ENCODE data around the gene SCFD1. TPM values are rescaled to one million over a fixed set of nuclear protein-coding genes. Genes with fewer than 3 reads are reported as not detected.

Gene SCFD1
- total RNA-seq, 2 experiments from 2014 or later, result 56.0 to 59.1 TPM

DNA sequence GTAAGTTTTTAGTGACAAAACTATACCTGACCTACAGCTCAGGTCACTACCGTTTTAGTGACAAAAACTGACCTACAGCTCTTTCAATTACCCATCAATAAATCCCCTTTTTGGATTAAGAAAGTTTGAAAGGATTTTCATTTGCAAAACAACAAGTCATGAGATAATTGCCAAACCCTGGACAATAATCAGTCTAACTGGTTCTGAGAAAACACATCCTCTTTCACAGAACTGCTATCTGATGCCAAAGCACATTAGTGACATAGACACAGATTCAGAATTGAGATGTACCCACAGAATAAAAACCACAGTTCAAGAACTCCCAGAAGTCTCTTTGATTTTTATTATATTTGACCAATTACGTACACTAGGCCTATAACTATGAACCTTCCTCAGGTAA lies 126.2 kb downstream of the SCFD1 start:
- CTCF ChIA-PET, result interaction anchor here (0.6 kb wide), 1 partner anchor 278 kb away, joined by 3 read pairs; no protein-coding TSS in a partner anchor

DNA sequence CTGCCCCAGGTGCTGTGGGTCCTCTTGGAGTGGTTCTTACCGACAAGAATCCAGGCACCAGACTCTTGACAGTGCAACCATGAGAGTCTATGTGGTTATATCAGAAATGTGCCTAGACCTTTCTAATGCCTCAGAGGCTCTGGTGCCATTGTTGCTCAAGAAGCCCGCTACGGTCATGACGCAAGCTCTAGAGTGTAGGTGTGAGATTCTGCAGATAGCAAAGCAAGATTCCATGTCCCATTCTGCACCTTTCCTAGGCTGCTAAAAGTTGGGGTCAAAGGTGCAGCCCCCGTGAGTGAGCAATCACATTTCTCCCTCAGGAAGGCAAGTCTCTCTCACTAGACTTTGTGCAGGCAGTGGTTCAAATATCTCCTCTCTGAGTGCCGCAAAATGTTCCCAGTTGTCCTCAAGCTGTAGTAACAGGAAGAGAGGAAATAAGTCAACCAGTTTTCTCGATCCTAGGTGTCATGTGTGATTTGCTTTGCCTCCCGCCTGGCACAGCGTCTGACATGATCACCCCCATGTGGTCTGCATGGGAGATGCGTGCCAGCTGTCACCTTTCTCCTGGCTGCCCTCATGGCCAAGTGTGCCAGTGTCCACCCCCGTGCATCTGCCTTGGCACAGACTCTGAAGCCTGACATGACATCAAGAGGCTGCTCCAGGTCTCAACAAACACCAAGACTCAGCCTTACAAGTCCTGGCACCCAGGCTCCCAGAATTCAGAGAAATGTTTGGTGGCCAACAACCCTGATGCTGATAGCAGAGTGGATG lies 129.7 kb downstream of the SCFD1 start:
- POLR2A ChIA-PET, result no interaction called here
- CTCF ChIA-PET, result no interaction called here

More for the DNA sequence above, 126.2 kb downstream of the SCFD1 start:
- POLR2A ChIA-PET, result no interaction called here

DNA sequence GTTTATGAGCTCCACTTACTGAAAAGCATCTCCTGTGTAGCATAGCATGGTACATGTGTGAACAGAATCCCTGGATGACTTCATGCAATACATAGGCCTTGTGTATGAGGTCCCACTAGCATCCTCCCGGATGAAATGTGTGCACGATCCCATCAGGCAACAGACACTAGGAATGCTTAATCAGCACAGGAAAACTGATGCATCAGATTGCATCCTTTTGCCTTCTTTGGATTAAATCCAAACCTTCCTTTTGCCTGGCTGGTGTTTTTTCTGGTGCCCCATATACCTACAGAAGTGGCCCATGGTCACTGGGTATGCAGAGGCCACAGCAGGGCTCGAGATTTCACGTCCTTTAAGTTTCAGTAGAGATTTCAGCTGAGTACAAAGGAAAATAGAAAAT lies 131.3 kb downstream of the SCFD1 start:
- POLR2A ChIA-PET, result no interaction called here
- CTCF ChIA-PET, result no interaction called here

DNA sequence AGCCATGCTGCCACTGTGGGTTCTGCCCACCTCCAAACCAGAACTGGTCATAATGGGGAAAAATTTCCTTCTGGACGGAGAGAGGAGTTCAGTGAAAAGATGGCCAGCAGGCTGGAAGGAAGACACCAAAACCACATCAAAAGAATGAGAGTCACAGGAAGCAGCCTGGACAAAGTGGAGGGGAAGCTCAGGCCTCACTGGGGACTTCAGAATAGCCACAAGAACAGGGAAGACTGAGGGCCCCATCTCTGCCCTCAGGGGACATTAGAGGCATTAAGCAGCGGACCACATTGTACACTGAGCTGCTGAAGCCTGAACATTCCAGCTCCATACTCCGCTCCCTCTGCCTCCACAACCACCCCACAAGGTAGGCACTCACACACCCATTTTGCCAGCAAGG lies 132.7 kb downstream of the SCFD1 start:
- ChIA-PET POLR2A (no interaction called here), CTCF (no interaction called here)

DNA sequence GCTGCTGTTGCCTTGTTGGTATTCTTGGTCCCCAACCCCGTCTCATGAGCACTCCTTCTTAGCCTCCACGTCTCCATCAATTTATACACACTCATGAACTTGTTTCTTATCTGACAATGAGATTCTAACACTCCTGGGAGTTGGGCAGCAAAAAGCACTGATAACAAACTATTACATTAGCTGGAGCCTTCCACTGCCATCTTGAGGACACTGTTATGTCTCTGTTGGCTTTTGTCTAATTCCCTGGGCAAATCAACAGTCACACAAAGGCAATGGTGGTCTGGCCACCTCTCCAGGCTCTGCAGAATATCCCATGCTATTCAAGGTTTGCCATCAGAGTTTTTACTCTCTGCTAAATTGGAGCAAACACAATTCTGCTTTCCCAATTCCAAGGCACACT lies 134.5 kb downstream of the SCFD1 start:
- CTCF ChIA-PET, result no interaction called here
- POLR2A ChIA-PET, result no interaction called here

DNA sequence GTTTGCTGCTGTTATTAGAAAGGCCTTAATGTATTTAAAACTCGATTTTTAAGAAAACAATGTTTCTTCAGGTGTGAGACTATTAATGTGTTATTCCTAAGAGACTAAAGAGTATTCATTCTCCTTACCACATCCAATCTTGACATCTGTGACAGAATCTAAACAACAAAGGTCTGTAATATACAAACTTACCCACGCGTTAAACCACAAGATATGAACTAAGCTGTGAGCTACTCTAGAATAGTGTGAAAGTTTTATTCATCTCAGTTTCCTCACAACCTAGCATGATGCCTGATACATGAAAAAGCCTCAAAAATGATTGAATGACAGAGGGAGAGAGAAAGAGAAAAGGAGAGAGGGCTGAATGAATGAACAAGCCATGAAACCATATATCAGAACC lies 135.0 kb downstream of the SCFD1 start:
- ChIA-PET POLR2A (no interaction called here), CTCF (no interaction called here)

DNA sequence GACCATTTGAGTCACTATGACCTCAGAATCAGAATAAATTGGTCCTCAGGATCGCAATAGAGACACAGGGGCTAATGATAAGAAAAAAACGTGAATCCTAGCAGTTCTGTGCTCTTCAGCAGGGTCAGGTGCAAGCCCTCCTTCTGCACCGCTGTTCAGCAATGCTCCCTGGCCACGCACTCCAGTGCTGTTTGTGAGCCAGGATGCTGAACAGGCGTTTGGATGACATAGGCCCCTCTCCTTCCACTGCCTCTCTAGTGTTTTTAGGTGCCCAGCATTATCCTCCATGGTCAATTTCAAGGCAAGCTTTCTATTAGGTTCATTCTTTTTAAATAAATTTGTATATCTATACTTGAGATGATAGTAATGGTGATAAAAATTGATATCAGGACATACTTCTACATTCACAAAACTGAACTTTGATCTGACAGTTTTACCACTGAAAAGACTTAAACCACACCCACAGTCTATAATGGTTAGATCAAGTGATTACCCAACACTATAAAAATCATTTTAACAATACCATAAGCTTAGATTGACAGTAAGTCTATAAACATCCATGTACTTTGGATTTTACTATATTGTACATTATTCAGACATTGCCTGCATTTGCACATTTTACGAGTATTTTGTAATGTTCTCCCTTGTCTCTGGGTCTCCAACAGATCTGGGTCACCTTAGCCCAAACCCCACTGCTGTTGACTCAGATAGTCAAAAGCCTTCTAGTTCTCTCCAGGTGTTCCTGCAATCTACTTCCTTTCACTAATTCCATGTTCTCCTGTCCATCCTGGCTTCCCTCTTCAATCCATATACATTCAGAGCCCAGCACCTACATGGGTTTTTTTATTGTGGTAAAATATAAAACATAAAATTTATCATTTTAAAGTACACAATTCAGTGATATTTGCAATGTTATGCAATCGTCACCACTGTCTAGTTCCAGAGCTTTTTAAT lies 137.3 kb downstream of the SCFD1 start:
- ChIA-PET CTCF (no interaction called here), POLR2A (no interaction called here)

DNA sequence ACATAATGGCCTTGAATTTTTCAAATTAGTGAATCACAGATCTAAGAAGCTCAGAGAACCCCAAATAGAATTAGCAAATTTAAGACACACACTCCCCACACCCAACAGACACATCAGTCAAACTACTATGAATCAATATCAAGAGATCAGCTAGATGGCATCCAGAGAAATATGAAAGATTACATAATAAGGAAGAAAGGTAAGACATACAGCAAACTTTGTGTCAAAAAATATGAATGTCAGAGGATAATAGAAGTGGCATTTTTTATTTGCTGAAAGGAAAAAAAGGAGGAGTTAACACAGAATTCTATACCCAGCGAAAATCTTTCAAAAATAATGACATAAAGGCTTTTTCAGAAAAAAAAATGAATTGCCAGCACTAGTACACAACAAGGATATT lies 141.8 kb downstream of the SCFD1 start:
- CTCF ChIA-PET, result no interaction called here
- POLR2A ChIA-PET, result no interaction called here

DNA sequence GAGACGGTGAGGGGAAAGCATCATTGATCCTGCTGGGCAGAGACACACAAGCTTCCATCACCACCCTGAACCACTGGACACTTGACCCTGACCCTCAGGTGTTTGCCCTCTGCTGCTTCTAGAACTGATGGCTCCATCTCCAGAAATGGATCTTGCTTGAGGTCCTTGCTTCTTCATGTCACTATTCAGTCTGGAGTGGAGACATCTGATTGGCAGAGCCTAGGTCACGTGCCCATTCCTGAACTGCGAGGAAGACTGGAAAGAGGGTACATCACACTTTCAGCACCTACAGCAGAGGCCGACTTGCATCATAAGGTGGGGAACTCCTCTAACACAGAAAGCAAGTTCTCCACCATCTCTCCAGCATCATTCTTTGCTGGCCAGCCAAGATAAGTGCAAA lies 145.5 kb downstream of the SCFD1 start:
- ChIA-PET CTCF (no interaction called here), POLR2A (no interaction called here)

DNA sequence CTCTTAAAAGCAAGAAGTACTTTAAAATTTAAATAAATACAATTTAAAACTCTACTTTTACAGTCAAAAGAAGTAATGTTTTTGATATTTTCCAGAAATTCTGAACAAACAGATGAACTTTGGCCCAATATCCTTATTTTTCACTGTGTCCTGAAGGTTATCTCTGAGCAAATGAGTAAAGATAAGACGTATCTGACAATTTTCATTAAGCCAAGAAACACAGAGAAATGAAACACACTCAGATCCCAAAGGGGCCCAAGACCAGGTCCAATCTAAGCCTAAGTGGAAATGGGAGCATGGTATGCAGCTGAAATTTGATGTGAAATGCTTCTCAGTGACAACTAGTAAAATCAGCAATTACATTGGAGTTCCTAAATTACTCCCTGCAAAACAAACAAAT lies 146.7 kb downstream of the SCFD1 start:
- ChIA-PET POLR2A (no interaction called here), CTCF (no interaction called here)

DNA sequence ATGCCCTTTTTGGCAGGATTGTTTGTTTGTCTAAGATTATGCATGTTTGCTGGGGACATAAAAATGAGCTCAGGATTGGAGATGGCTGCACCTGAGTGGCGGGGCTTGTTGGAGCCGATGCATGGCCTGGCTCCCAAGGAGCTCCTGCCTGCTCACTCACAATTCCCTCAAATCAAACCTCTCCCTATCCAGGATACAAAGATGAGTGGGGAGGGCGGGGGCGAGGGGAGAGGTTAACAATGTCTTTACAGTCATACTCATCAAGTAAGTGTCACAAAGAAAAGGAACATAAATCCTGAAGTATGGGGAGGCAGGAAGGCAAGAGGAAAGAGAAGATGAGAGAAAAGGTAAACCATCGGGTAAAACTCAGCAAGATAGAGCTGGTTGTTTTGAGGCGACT lies 148.3 kb downstream of the SCFD1 start:
- POLR2A ChIA-PET, result no interaction called here
- CTCF ChIA-PET, result no interaction called here

DNA sequence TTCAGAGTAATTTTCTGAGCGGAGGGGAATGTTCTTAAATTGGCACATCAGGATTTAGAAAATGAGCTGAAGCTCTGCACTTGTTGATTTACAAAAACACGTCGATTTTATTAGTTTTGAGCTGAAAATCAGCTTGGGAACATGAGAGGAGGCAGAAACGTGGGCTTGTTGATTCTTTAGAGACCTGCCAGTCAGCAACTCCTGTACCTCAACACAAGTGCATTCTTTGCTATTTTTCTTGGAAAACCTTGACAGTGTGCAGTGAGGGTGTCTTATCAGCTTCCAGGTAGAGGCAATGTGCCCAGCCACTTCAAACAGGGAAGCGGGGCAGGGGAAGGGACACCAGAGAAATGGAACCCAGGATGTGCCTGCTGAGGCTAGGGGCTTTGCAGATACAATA lies 149.5 kb downstream of the SCFD1 start:
- POLR2A ChIA-PET, result no interaction called here
- CTCF ChIA-PET, result no interaction called here

DNA sequence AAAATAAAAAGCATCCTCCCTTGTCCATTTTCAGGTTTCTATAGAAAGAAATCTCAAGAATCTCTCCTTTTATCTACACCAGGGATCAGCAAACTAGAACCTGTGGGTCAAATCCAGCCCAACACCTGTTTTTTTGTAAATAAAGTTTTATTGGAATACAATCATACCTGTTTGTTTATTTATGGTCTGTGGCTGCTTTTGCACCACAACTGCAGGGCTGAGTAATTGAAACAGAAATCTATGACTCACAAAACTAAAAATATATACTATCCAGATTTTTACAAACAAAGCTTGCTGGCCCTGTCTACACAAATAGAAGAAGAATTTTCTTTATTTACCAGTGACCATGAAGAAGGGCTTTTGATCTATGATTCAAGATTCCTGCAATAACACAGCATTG lies 157.1 kb downstream of the SCFD1 start:
- ChIA-PET POLR2A (no interaction called here), CTCF (no interaction called here)

Other genes with a start within 250 kb of the SCFD1 start
- 10 to 100 TPM; 20.2 to 20.7 TPM for gene G2E3, start 63.2 kb upstream of the SCFD1 start, total RNA-seq